ENCODE data around the gene SYNGAP1.

SYNGAP1 gene

DNA sequence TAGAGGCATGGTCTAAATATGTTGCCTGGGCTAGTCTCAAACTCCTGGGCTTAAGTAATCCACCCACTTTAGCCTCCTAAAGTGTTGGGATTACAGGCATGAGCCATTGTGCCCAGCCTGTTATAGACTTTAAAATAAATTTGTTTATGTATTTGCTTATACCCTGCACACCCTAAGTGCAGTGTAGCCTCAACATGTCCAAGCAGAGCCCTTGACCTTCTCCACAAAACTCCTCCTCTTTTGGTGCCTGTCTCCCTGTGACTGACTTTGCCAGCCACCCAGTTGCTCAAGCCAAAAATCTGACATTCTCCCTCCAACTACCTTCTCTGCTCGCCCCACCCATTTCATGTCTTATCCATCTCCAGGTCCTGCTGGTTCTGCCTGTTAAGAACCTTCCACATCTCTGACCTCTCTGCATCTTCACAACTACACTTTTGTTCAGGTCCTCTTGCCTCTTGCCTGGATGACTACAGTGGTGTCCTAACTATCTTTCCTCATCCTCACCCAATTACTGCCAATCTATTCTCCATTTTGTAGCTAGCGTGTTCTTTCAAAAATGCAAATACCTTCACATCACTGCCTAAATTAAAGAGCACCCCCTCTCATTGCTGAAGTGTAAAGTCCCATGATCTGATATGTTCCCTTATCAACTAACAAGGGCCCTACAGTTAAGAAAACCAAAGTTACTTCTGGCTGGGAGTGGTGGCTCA is 39.4 kb upstream of the SYNGAP1 start:
- H3K4me2 ChIP-seq (ENCODE audit: low read depth, low read length, poor library complexity, severe bottlenecking): no peak overlapping the region
- no peaks in the 10 kb centered on the region for H3K27me3 ChIP-seq (ENCODE audit: low read length)
- H3K9ac ChIP-seq (ENCODE audit: low read length): no peak overlapping the region
- H3K27ac ChIP-seq (ENCODE audit: low read depth, low read length): no peak overlapping the region
- no peaks in the 10 kb centered on the region for H3K9me2 ChIP-seq (replicated peaks; ENCODE audit: insufficient read depth, low read length)
- H4K20me1 ChIP-seq (ENCODE audit: low read depth, low read length): no peaks in the 10 kb centered on the region
- no peak overlapping the region for H2AFZ ChIP-seq (ENCODE audit: low read depth, low read length, severe bottlenecking)
- no peak for TF ChIP-seq CTCF (IDR thresholded peaks at IDR 0.05; ENCODE audit: insufficient read depth, low read length, poor library complexity, severe bottlenecking)
- TF ChIP-seq EZH2phosphoT487 (conservative IDR thresholded peaks at IDR 0.05; ENCODE audit: low read length): no peak
- no peak overlapping the region for H3K4me3 ChIP-seq (ENCODE audit: insufficient read depth, low read length, poor library complexity, severe bottlenecking)
- no peaks in the 10 kb centered on the region for H3K36me3 ChIP-seq (ENCODE audit: low read length)
- no peaks in the 10 kb centered on the region for H3K9me3 ChIP-seq (ENCODE audit: insufficient read depth, low read length)
- no peaks in the 10 kb centered on the region for H3K79me2 ChIP-seq (ENCODE audit: insufficient read depth, low read length)
- H3F3A ChIP-seq (ENCODE audit: insufficient read depth): no peaks in the 10 kb centered on the region

- Histone ChIP-seq H3K4me2 (ENCODE audit: low read depth, low read length, poor library complexity, severe bottlenecking) (no peak overlapping the region), H3K27ac (ENCODE audit: low read depth, low read length) (no peak overlapping the region), H2AFZ (ENCODE audit: low read depth, low read length, severe bottlenecking) (no peak overlapping the region), H4K20me1 (ENCODE audit: low read depth, low read length) (no peaks in the 10 kb centered on the region), H3K4me3 (ENCODE audit: insufficient read depth, low read length, poor library complexity, severe bottlenecking) (no peak overlapping the region), H3K9me2 (replicated peaks; ENCODE audit: insufficient read depth, low read length) (no peaks in the 10 kb centered on the region), H3K27me3 (ENCODE audit: low read length) (no peaks in the 10 kb centered on the region), H3K79me2 (ENCODE audit: insufficient read depth, low read length) (no peaks in the 10 kb centered on the region), H3K36me3 (ENCODE audit: low read length) (no peaks in the 10 kb centered on the region), H3K9ac (ENCODE audit: low read length) (no peak overlapping the region), H3K9me3 (ENCODE audit: insufficient read depth, low read length) (no peaks in the 10 kb centered on the region), H3F3A (ENCODE audit: insufficient read depth) (no peaks in the 10 kb centered on the region)
- TF ChIP-seq EZH2phosphoT487 (conservative IDR thresholded peaks at IDR 0.05; ENCODE audit: low read length) (no peak), CTCF (IDR thresholded peaks at IDR 0.05; ENCODE audit: insufficient read depth, low read length, poor library complexity, severe bottlenecking) (no peak)
These were observed 36.3 kb upstream of the SYNGAP1 start for GRCh38 chr6:33383427-33384185.

DNA sequence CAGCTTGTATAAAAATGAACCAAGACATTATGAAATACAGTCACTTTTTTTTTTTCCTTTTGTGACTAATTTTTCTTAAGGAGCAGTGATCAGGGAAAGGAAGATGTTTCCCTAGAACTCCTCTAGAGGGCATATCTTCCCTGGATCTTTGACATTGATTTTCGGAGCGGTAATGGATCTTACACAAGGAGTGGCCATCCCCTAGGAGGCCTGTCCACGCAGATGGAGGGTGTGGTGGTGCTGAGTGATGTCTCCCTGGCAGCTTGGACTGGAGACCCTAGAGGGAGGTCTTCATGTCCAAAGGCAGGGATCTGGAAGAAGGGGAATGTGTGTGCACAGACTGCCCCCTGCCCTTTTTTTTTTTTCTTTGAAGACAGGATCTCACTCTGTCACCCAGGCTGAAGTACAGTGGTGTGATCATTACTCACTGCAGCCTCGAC is 35.3 kb upstream of the SYNGAP1 start:
- H3F3A ChIP-seq (ENCODE audit: insufficient read depth): no peaks in the 10 kb centered on the region
- no peaks in the 10 kb centered on the region for H3K36me3 ChIP-seq (ENCODE audit: low read length)
- H3K4me2 ChIP-seq (ENCODE audit: low read depth, low read length, poor library complexity, severe bottlenecking): no peak overlapping the region
- H3K9ac ChIP-seq (ENCODE audit: low read length): no peak overlapping the region
- no peaks in the 10 kb centered on the region for H3K9me2 ChIP-seq (replicated peaks; ENCODE audit: insufficient read depth, low read length)
- TF ChIP-seq EZH2phosphoT487 (conservative IDR thresholded peaks at IDR 0.05; ENCODE audit: low read length) (no peak), CTCF (IDR thresholded peaks at IDR 0.05; ENCODE audit: insufficient read depth, low read length, poor library complexity, severe bottlenecking) (no peak)
- no peak overlapping the region for H3K4me3 ChIP-seq (ENCODE audit: insufficient read depth, low read length, poor library complexity, severe bottlenecking)
- H3K9me3 ChIP-seq (ENCODE audit: insufficient read depth, low read length): no peaks in the 10 kb centered on the region
- no peaks in the 10 kb centered on the region for H3K27me3 ChIP-seq (ENCODE audit: low read length)
- no peak overlapping the region for H2AFZ ChIP-seq (ENCODE audit: low read depth, low read length, severe bottlenecking)
- H4K20me1 ChIP-seq (ENCODE audit: low read depth, low read length): no peaks in the 10 kb centered on the region
- H3K27ac ChIP-seq (ENCODE audit: low read depth, low read length): no peak overlapping the region
- no peaks in the 10 kb centered on the region for H3K79me2 ChIP-seq (ENCODE audit: insufficient read depth, low read length)
